Epithelial cell of alveolus of lung (primary cell): ENCODE measurements around the gene SETD3. TPM values are rescaled to one million over a fixed set of nuclear protein-coding genes. Genes with fewer than 3 reads are reported as not detected.

Experiments
- total RNA-seq: library from RNA; depleted of rRNA; stranded (reverse); fragments of >200 nt; gene quantifications from 2 replicates; pipeline ENCODE4 v1.2.1, GENCODE V29; 2015

The SETD3 gene
- 25.8 and 35.4 TPM in 2 replicates for total RNA-seq

GRCh38 chr14:99479906-99480869 lies at the start of gene SETD3:
Gene SETD3, minus strand, starts transcription at chr14:99480859. Its CDS starts 15,054 bp downstream, at chr14:99465805.

DNA sequence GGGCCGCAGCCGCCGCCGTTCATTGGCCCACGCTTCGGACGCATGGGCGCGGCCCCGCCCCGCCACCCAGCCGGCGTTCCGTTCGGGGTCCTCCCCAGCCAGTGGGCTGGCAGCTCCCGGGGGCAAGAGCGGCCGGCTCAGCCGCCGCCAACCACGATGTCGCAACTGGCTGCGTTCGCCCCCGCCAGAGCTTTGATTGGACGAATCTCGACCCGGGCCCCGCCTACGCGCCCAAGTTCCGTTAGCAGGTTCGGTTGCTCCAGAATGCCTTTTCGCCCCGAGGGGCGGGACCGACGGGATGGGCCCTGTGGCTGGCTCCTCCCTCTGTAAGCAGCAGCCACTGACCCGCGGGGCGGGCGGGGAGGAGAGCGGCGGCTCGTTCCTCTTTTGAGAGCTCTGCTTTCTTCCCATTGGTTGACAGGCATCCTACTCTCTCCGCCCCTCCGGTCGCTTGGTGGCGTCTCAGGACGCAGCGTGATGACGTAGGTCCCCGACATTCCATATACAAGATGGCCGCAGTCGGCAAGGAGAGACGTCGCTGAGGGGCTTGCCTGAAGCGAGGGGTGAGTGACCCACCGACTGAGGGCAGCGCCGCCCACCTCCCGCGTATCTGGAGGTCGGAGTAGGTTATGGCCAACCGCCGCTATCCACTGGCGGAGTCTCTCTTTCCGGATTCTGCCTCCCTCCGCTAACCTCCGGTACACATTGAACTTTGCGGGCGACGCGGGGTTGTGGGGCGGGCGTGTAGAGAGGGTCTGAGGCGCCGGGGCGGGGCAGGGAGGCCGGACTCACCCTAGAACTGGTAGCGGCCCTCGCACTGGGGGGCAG lies 472 bp upstream of the SETD3 start, which contains the start of gene CCNK:
TSS of gene CCNK (plus strand) at position 493 of the 828 bp plus-strand sequence. CDS start 11,269 bp downstream, outside the sequence.

Other genes starting within 250 kb of the SETD3 start
- 0.13 and 0.16 TPM in 2 replicates for gene BCL11B, start 208.7 kb downstream of the SETD3 start, total RNA-seq
- gene CCNK, start 550 bp upstream of the SETD3 start, total RNA-seq, result 13.7 and 36.3 TPM in 2 replicates
- 5.3 and 7.0 TPM in 2 replicates for gene CCDC85C, start 123.3 kb upstream of the SETD3 start, total RNA-seq
- gene HHIPL1, start 164.3 kb upstream of the SETD3 start, total RNA-seq, result 2.6 and 3.4 TPM in 2 replicates
- gene CYP46A1, start 203.4 kb upstream of the SETD3 start, total RNA-seq, result not detected in 2 replicates